A673 (cell line): ENCODE results near the gene SVIL.
"Not testable (repeated sequence)": the region's sequence is repeated elsewhere in the genome, so short reads cannot be mapped to it uniquely, and the experiment has no call there.

Source experiments
- CTCF ChIP-seq: fragments of 300-800, 200-600 bp; sonication (generic); conservative IDR thresholded peaks from 2 replicates; pipeline ENCODE4 v1.5.1; 2017; ENCODE audit warnings: low read depth, mild to moderate bottlenecking, antibody characterized with exemption, low read length, moderate library complexity, mixed read lengths
- EZH2 ChIP-seq: fragments of 200-600 bp; sonication (generic); IDR thresholded peaks from 2 replicates; pipeline ENCODE4 v1.6.1; 2017; ENCODE audit warnings: borderline replicate concordance, low read depth, mild to moderate bottlenecking, mixed read lengths, antibody characterized with exemption, low read length; ENCODE audit not compliant: poor library complexity, severe bottlenecking

- not testable (repeated sequence) for TF ChIP-seq CTCF, EZH2
These were observed 85.3 kb downstream of the SVIL start for GRCh38 chr10:29549493-29549892.
